GM21390 (cell line): ENCODE data around the gene PILRA.
A peak's percentile ranks its signal among the peaks of the same experiment; 100 is the strongest.

ENCODE experiments used
- ATAC-seq: cut with Tn5 transposase; IDR thresholded peaks from one replicate; pipeline ENCODE4 v1.9.1; 2021; ENCODE audit not compliant: unreplicated experiment

Gene PILRA

DNA sequence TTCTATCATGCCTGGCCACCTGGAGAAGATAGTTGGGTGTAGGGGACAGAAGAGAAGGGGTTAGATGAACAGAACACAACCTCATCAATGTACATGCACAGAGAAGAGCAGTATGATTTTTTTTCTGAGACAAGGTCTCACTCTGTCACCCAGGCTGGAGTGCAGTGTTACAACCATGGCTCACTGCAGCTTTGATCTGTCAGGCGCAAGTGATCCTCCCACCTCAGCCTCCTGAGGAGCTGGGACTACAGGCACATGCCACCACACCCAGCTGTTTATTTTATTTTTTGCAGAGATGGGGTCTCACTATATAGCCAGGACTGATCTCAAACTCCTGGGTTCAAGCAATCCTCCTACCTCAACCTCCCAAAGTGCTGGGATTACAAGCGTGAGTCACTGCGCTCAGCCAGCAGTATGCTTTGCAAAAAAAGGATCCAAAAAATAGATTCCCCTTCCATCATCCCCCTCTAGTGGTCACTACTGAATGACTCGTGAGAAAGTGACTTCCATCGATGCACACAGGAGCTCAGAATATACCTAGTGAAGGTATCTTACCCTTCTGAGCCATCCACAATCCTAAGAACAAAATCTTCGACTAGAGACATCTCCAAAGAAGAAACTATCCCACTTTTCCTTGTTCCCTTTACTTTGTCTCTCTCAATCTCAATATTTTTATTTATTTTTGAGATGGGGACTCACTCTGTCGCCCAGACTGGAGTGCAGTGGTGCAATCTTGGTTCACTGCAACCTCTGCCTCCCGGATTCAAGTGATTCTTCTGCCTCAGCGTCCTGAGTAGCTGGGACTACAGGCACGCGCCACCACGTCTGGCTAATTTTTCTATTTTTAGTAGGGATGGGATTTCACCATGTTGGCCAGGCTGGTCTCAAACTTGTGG lies 34.2 kb downstream of the PILRA start:
- ATAC-seq = peak; percentile 64

DNA sequence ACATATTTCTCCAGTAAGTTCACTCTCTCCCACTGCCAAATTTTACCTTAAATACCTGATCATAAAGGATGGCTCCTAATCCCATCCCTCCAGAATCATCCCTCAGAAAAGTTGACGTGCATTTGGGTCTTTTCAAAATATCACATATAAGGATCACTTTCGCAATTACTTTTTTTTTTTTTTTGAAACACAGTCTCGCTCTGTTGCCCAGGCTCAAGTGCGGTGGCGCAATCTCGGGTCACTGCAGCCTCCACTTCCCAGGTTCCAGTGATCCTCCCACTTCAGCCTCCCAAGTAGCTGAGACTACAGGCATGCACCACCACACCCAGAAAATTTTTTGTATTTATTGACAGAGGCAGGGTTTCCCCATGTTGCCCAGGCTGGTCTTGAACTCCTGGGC lies 37.8 kb downstream of the PILRA start:
- no peak for ATAC-seq

DNA sequence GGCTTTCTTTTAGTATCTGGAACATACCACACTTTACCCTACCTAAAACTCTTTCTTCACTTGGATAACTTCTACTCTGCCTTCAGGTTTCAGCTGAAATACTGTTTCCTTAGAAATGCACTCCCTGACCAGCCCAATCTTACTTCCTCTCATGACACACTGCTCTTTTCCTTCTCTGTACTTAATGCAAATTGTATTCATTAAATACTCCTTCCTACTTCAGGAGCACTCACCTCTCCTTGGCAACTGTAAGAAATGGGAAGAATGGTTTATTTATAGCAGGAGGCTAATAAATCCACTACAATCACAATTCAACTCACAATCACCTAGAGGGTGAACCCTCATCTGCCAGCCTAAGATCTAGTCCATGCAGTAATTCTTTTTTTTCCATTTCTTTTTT lies 40.1 kb downstream of the PILRA start:
- no peak for ATAC-seq

DNA sequence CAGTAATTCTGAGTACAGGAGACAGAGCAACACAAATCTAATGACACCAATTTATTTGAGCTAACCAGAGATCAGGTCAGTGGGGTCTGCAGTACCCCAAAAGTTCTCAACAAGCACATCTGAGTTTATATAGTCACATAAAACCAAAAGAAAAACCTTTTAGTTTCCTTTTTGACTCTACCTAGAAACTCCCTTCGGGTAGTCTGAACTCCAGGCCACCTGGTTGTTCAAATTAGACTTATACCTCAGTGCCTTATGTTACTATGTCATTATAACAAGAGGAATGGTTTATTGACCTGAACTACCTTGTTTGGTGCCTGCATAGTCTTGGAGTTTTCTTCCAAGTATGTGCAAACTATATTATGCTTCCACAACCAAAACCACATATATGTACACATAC lies 40.6 kb downstream of the PILRA start:
- ATAC-seq = no peak

DNA sequence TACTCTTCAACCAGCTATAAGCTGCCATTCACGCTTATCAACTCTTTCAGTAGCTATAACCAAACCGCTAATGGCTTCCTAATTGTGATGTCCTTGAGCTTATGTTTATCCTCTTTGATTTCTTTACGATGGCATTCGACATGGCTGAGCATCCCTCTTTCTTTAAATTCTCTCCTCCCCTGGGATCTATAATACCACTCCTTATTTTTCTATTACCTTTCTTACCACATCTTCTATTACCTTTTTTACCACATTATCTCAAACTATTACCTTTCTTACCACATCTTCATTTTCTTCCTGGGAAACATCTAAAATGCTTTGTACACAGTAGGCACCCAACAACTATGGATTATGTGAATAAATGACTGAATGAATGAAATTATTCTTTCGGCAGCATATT lies 42.2 kb downstream of the PILRA start:
- no peak for ATAC-seq

DNA sequence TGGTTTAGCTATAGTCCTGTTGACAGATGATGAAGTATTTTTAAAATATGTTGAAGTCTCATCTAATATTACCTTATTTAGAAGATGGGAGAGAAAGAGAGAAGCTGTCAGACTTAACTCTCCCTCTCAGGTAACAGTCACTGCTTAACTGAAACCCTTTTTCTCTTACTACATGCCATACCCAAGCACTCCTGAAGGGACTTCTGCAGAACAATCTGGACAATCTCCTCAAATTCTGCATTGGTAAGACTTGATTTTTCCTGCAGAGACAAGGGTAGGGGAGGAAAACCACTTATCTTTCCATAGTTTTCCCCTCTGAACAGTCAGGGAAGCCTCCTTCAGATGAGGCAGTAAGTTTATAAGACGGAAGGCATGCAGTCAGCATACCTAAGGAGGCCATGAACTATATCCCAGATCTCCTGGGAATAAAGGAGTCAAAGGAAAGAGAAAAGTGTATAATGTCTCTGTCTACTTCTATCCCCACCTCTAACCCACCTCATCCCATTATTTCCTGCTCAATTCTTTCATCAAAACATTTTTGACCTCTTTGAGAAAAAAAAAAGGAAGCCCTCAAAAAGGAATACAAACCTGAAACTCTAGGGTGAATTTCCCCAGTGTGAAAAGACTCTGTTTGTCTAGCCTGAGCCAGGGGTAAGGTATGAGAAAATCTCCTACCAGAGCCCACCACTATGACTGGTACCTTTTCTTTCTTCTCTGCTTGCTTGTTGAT lies 45.8 kb downstream of the PILRA start:
- ATAC-seq = no peak

DNA sequence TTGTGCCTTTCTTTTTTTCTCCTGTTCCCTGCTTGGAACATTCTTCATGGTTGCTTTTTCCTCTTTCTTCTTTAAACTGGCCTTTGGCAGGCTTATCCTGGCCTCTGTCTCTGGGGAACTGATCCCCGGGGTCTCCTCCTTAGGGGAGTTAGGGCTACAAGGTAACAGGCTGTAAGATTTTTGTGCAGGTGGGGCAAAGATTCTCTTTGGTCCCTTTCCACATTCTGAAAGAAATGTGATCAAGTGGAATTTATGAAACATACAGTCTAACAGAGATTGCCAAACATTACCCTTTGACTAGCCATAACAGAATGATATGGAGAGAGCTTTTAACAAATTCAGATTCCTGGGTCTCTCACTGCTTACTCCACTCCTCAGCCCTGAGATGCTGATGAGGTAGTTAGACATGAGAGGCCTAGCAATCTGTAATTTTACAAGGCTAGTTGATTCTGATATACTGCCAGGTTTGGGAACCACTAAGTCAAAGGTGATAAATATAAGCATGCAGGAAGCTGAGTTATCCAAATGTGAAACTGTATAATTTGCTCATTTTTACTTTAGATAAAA lies 46.5 kb downstream of the PILRA start:
- no peak for ATAC-seq

DNA sequence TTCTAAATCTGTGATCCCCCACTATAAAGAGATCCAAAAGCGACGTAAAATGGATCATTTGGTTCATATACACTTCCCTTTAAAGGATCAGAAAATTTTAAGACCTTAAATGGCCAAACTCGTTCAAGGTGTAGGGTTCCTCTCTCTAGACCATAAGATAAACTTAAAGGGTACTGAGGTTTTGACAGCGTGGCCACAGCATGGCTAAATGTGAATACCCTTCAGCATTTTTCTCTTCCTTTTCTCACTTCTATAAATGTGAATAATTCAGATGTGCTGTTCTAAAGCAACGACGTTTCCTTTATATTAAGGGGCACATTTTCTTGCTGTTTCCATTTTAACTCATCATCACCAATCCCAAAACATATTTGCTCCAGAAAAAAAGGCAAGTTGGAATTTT lies 50.0 kb downstream of the PILRA start:
- ATAC-seq = no peak

DNA sequence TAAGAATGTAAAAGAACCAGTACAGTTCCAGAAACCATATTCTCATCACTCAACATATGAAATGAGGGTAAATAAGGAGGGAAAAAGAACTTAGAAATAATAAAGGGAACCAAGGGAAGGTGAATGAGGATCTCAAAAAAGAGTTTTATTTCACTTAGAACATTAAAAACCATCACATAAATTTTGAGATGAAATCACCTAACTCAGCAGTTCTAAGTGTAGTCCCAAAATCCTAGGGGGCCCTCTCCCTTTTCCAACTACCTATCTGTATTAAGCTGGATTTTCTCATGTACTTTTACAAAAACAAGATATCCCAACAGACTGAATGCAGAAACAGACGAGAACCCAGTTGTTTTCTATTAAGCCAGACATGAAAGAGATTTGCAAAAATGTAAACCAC lies 52.1 kb downstream of the PILRA start:
- no peak for ATAC-seq

DNA sequence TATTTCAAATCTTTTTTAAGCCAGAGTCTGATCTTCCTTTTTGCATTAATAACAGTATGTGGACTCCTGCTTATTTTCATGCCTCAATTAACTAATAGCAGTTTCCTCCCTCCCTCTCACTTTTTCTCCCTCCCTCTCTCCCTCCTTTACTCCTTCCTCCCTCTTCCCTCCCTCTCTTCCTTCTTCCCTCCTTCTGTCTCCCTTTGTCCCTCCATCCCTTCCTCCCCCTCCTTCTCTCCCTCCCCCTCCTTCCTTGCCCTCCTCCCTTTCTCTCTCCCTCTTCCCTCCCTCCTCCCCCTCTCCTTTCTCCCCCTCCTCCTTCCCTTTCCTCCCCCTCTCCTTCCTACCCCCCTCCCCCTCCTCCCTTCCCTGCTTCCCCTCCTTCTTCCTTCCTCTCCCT lies 53.2 kb downstream of the PILRA start:
- ATAC-seq = no peak

DNA sequence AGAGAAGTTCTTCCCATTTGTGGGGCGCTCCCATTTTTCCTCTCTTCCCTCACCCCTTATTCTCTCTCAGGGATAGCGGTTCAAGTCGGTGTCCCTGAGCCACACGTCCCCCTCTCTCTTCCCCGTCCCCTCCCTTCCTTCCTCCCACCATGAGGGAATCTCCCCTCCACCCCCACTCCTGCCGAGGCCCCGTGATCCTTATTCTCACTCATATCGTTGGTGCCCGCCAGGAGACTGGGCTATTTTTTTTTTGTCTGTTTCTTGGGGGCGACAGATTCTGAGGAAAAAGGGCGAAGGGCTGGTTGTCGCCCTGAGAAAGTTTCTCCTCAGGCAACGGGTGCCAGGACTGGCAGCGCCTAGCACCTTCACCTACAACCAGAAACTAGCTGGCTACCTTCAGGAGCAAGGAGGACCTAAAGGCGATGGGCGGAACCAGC lies 54.5 kb downstream of the PILRA start:
- ATAC-seq = no peak

DNA sequence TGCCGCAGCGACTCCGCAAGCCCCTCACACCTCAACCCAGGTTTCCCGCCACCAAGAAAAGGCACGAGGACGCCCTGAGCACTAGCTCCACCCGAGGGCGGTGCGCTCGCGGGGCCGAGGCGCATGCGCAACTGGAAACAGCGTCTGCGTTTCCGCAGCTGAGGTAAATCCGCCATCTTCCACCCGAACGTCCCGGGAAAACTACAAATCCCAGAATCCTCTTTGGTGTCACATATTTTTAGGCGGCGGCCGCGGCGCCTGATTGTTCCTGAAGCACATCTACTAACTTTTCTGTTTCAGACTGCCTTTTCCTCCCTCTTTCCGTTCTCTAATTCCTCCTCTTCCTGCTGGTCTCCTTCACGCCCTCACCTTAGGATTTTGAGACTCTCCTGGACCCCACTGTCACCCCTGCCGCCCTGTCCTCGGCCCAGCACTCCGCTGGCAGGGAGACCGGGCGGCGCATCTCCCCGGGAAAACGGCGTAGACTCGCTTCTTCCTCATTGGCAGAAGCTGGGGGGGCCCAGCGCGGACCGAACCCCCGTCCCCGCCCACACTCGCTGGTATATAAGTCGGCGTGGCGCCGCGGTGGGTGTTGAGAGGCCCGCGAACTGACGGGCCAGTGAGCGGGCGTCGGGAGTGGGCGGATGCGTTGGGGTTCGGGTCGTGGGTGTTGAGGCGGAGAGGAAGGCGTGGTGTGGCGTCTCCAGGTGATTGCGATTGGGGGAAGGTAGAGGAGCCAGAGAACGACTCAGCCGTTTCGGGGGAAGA lies 55.1 kb downstream of the PILRA start, which contains the start of gene ZCWPW1:
Gene ZCWPW1 (minus strand): TSS at position 505 of the 768 bp plus-strand sequence. CDS start 8,054 bp downstream, outside the sequence.
- ATAC-seq = peak; percentile 40

DNA sequence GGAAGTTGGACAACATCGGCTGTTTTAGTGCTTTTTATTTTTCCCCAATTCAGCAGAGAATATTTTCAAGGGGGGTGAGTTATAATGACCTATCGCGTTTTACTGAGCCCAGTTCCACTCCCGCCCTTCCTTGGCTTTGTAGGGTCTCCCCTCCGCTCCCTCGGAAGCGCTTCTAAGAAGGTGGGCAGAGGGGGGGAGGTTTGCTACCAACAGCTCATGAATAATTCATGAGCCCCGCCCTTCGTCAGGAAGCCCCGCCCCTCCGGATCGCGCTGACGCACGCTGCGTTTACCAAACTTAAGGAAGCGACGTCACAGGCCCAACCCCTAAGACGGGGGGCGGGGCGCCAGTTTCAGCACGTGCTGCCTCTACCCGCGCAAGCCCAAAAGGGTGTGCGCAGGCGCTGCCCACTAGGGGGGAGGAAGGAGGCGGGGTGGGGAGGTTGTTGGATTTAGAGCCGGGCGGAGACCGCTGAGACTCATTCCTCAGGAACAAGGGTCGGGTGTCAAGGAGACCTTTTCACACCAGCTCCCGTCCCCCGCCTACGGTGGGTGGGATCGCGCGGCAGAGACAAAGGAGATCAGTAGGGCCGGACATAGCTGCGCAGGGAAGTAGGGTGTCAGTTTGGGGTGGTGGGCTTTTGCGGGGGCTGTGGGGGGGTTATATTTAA lies 55.8 kb downstream of the PILRA start:
- peak; percentile 42 for ATAC-seq

DNA sequence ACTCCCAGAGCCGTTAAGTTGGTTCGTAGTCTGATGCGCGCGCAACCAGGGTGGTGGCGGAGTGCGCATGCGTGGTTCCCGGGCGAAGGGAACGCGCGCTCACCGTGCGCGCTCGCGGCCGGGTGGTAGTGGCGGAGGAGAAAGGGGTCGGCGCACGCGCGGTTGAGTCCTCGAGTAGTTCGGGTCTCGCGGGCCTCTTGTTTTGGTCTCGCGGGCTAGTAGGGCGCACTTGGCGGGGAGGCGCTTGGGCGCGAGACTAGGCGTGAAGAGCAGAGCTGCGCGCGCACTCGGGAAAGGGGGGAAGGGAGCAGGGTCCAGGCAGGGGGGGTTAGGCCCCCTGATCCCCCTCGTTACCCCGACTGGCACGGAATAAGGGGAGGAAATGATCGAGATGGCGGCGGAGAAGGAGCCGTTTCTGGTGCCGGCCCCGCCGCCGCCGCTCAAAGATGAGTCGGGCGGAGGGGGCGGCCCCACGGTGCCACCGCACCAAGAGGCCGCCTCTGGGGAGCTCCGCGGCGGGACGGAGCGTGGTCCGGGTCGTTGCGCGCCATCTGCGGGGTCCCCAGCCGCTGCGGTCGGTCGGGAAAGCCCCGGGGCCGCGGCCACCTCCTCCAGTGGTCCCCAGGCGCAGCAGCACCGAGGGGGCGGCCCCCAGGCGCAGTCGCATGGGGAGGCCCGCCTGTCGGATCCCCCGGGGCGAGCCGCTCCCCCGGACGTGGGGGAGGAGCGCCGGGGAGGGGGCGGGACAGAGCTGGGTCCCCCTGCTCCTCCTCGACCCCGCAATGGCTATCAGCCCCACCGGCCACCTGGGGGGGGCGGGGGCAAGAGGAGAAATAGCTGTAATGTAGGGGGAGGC lies 56.6 kb downstream of the PILRA start, which contains the start of gene MEPCE:
Gene MEPCE (plus strand): TSS at position 195 of the 856 bp plus-strand sequence. CDS start 188 bp downstream, at position 383.
- ATAC-seq = peak; percentile 34

DNA sequence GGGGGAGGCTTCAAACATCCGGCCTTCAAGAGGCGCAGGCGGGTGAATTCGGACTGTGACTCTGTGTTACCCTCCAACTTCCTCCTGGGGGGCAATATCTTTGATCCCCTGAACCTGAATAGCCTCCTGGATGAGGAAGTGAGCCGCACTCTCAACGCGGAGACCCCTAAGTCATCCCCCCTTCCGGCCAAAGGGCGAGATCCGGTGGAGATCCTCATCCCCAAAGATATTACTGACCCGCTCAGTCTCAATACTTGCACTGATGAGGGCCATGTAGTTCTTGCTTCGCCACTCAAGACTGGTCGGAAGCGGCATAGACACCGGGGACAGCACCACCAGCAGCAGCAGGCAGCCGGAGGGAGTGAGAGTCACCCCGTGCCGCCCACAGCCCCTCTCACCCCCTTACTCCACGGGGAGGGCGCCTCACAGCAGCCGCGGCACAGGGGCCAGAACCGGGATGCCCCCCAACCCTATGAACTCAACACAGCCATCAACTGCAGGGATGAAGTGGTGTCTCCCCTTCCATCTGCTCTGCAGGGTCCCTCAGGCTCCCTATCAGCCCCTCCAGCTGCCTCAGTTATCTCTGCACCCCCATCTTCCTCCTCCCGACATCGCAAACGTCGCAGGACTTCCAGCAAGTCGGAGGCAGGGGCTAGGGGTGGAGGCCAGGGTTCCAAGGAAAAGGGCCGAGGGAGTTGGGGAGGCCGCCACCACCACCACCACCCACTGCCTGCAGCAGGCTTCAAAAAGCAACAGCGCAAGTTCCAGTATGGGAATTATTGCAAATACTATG lies 57.4 kb downstream of the PILRA start:
- ATAC-seq = no peak

DNA sequence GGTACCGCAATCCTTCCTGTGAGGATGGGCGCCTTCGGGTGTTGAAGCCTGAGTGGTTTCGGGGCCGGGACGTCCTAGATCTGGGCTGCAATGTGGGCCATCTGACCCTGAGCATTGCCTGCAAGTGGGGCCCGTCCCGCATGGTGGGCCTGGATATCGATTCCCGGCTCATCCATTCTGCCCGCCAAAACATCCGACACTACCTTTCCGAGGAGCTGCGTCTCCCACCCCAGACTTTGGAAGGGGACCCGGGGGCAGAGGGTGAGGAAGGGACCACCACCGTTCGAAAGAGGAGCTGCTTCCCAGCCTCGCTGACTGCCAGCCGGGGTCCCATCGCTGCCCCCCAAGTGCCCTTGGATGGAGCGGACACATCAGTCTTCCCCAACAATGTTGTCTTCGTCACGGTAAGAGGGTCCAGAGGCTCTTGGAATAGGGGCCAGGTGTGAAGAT lies 58.0 kb downstream of the PILRA start:
- ATAC-seq = no peak

DNA sequence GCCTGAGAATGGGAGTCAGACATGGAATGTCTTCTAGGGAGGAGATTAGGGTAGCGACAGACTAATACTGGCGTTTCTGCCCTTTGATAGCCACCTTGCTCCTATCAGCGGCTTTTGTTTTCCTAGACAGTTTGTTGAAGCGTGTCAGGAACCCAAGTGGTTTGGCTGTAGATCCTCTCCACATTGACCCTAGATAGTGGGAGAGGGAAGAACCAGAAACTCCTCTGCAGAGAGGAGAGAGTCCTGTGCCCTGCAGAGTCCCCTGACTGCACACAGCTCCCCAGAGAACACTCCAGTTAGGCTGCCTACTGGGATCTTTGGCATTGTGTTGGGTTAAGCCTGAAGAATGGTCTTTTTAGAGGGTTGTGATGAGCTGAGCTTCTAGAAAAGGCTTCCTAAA lies 58.8 kb downstream of the PILRA start:
- no peak for ATAC-seq

DNA sequence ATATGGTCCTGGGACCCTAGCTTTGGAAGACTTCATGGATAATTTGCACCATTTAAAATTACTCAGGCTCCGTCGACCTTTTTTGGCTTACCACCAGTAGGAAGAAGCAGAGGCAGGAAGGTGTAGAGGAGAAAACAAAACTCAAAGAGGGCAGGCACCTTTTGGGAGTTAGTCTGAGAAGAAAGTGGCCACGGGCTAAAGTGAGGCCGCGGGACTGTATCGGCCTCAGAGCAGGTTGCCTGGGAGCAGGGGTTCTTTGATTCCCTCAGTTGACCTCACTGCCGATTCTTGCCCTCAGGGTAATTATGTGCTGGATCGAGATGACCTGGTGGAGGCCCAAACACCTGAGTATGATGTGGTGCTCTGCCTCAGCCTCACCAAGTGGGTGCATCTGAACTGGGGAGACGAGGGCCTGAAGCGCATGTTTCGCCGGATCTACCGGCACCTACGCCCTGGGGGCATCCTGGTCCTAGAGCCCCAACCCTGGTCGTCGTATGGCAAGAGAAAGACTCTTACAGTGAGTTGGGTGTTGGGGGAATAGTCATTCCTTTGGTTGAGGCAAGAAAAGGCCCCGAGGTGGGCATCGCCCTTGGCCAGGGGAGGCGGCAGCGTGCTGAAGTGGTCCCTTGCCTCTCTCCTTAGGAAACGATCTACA lies 59.5 kb downstream of the PILRA start:
- no peak for ATAC-seq
